ENCODE results near the gene CAMTA1.
"Not testable (repeated sequence)": the region's sequence is repeated elsewhere in the genome, so short reads cannot be mapped to it uniquely, and the experiment has no call there.

CAMTA1 gene

GRCh38 chr1:7300893-7301663 lies 515.8 kb downstream of the CAMTA1 start:
- no peak for DNase-seq

DNA sequence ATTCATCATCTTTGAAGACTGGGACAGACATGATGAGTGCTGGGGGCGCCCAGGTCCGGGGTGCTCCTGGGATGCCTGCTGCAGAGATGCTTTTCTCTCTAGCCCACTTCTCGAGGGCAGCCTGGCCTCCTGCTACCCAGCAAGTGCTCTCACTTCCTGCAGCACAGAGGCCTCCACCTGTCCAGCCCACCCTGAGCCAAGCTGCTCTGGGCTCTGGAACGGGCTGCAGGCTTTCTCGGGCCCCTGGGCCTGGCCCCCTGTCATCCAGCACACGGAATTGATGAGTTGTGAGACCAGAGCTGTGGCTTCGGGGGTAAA lies 516.4 kb downstream of the CAMTA1 start:
- DNase-seq = no peak

DNA sequence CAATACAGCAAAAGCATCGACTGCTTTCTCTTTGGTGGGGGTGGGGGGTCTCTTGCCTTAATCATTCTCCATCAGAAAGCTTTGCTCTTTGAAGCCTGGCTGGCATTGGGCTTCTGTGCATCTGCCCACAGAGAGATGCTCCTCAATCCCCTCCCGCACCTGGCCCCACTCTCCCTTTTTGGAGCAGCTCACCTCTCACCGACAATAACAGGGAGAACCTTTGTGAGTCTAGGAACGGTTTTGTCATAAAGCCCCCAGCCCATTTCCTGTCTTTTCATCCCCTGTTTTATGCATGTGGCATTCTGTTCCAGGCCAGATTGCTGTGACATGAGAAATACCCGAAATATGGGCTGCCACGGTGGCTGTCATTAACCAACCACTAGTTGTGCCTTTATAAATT lies 516.9 kb downstream of the CAMTA1 start:
- DNase-seq = no peak

GRCh38 chr1:7302873-7303272 lies 517.6 kb downstream of the CAMTA1 start:
- no peak for DNase-seq

DNA sequence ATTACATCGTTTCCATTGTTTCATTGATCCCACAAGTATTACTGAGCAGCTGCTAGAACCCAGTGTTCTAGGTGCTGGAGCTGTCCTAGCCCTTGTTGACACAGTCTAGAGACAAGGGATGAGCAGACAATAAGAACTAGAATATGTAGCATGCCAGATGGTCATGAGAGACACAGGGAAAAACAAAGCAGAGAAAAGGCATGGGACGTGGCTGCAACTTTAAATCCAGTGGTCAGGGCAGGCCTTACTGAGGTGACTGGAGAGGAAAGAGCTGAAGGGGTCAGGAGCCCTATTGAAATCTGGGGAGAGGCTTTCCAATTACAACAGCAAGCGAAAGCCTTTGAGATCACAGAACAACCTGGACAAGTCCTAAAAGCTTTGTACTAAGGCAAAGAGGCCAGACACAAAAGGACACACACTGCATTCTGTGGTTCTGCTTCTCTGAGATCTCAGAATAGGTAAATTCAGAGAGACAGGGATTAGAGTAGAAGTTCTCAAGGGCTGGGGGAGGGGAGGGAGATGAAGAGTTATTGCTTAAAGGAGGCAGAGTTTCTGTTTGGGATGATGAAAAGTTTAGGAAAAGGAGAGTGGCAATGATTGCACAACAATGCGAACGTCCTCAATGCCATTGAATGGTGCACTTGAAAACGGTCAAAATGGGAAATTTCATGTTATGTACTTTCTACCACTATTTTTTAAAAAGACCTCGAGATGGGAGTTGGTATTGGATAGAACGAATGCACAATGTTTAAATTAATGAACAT lies 518.5 kb downstream of the CAMTA1 start:
- DNase-seq = no peak

GRCh38 chr1:7313081-7313546 lies 527.9 kb downstream of the CAMTA1 start:
- DNase-seq = no peak

GRCh38 chr1:7313826-7314225 lies 528.6 kb downstream of the CAMTA1 start:
- DNase-seq = no peak

GRCh38 chr1:7315316-7315715 lies 530.1 kb downstream of the CAMTA1 start:
- DNase-seq = no peak

- DNase-seq = no peak
These were observed 530.7 kb downstream of the CAMTA1 start for GRCh38 chr1:7315946-7316345.

DNA sequence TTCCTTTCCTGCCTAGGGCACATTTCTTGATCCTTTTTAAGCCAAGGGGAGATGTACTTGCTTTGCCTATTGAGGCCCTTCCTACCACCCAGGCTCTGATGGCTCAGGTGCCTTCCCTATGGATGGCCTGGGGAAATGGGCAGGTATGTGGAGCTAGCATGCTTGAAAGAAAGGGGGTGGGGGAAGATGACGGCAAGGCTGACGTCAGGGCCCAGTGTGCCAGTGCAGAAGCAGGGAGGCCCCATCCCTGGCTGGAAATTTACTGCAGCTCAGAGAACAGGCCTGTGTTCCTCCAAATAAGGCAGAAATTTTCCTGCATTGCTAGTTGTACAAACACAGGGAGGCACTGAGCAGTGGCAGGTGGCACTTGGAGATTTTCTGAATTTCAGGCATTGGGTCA lies 532.6 kb downstream of the CAMTA1 start:
- DNase-seq = no peak

GRCh38 chr1:7319196-7319595 lies 533.9 kb downstream of the CAMTA1 start:
- no peak for DNase-seq

DNA sequence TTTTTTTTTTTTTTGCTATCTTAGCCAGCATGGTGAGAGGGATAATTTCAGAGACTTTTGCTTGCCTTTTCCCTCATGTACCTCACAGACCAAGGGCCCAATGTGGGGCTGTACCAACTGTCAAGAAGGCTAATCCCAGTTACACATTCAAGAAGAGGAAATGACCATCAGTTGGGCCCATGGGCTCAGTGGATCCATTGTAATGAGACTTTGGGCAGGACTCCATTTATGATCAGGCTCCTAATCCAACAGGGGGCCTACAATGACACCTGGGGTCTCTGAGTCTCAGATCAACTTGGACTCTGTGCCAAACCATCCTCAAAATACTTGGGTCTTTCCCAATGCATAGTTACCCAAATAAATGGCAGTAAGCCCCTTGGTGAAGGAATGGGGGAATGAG lies 535.4 kb downstream of the CAMTA1 start:
- DNase-seq = no peak

GRCh38 chr1:7322283-7322785 lies 537.1 kb downstream of the CAMTA1 start:
- DNase-seq = no peak

- no peak for DNase-seq
These were observed 537.7 kb downstream of the CAMTA1 start for GRCh38 chr1:7322912-7323311.

- no peak for DNase-seq
These were observed 540.0 kb downstream of the CAMTA1 start for GRCh38 chr1:7325254-7325653.

GRCh38 chr1:7326366-7326765 lies 541.1 kb downstream of the CAMTA1 start:
- DNase-seq = no peak

- no peak for DNase-seq
These were observed 542.6 kb downstream of the CAMTA1 start for GRCh38 chr1:7327849-7328248.

DNA sequence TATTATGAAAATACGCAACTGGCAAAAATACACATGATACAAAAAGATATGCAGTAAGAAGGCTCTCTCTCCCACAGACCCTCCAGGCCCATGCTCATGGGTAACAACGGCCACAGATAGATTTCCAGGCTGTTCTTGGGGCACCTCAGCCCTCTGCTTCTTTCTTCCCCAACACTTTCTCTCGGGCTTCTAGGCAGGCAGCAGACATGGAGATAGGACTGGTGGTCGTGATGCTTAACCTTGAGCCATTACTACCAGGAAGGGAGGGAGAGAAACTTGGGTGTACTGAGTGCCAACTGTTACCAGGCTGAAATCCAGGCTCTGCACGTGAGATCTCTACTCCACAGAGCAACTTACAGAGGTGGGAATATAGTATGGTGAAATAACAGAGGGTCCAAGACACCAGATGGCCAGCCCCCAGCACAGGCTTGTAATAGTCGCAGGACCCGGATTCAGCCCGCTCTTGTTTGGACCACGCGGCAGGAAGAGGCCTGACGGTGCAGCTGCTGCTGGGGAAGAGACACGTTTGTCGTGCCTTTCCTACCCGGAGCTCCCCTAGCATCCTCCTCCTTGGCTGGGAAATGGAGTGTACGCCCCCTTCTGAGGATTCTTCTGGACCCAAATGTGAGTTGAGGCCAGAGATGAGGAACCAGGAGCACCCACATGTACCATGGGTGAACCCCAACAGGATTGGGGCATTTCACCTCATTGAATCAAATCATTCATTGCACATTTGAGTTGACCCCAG lies 544.8 kb downstream of the CAMTA1 start:
- DNase-seq = no peak

GRCh38 chr1:7330726-7331125 lies 545.5 kb downstream of the CAMTA1 start:
- not testable (repeated sequence) for DNase-seq

DNA sequence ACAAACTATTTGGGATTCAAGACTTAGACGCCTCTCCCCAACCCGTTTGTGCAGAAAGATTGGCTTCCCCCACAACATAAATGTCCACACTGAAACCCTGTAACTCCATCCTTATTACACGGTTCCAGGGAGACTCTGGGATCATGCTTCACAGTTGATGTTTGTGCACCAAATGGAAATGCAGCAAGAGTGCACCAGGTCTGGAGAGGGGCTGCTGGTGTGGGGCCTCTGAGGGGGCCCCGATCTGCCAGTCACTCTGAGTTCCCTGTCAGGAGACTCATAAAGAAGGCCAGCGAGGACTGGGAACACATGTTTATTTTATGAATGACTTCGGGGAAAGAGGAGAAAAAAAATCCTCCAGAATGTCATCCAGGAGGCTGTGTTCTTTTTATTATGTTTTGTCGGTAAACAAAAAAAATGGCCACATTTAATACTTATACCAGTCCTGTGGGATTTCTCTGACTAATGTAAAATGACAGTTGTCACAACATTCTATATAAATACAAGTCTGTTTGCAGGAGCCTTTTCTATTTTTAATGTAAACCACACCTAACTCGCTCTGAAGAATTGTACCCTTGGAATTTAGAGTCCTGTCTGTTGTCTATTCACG lies 546.8 kb downstream of the CAMTA1 start:
- DNase-seq = no peak

DNA sequence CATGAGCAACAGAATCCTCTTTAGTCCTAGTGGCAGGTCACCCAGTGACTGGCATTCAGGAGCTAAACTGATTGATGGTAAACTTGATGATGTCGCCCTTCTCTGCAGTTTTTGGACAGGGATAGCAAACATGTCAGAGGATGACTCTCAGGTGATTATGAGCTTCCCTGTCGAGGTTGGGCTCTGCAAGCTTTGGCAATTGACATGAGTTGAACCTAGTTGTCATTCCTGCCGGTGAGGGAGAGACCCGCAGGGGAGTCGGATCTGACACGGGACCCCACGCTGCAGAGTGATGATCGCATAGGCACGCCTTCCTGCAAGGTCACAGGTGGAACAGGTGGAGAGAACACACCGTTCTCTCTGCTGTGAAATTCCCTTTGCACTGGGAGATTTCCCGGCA lies 547.8 kb downstream of the CAMTA1 start:
- DNase-seq = no peak

- no peak for DNase-seq
These were observed 548.4 kb downstream of the CAMTA1 start for GRCh38 chr1:7333620-7334019.

DNA sequence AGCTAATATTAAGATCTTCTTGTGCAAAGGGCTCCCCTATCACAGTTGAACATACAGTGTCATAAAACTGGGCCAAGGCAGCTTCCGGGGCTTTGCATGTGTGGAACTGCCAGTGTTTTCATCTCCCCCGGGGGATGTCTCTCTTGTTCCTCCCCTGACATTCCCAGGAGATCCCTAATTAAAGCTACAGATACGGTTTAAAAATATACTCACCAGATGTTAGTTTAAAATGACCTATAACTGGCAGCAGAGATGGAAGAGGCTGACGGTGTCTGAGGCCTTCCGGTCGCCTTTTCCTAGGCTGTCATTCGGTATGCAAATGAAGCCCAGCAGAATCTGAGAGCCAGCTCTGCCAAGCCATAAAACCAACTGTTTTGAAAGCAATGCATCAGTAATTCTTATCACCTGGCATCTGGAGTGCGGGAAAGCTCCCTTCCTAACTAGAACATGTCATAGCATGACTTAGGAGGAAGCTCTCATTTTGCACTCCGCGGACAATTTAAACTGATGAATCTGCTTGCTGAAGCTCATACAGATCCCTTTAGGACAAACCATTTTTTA lies 549.3 kb downstream of the CAMTA1 start:
- no peak for DNase-seq

Measured in Kasumi-1 (cell line).